HT1080 (cell line): Measurements from ENCODE around the gene MRPL22. TPM values are rescaled to one million over a fixed set of nuclear protein-coding genes. Genes with fewer than 3 reads are reported as not detected.
A peak's percentile ranks its signal among the peaks of the same experiment; 100 is the strongest.
"Not testable (repeated sequence)": the region's sequence is repeated elsewhere in the genome, so short reads cannot be mapped to it uniquely, and the experiment has no call there.

Source experiments
- DNase-seq: peaks from one replicate; pipeline ENCODE4 v3.0.0-alpha.2; 2015; ENCODE audit warnings: low read depth
- total RNA-seq: library from RNA; depleted of rRNA; stranded (reverse); fragments of >200 nt; shearing (Covaris generic); gene quantifications from 2 replicates; pipeline ENCODE4 v1.2.3, GENCODE V29; 2014; rRNA removed

Gene MRPL22
- total RNA-seq, 1 experiment from 2014 or later = 34.0 TPM

DNA sequence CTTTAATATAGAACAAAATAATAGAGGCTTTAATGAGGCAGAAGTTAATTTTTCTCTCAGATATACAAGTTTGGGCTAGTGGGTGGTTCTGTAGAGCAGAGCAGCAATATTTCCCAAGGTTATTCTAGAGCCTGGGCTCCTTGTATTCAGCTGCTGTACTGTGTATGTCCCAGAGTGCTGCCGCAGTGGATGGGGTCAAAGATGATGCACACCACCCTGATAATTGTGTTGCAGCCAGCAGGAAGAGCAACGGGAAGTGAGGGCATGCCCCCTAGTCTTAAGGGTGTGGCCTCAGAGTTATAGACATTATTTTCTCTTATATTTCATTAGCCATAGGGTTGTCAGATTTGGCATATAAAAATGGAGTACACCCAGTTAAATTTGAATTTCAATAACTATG, 48.8 kb downstream of the MRPL22 start:
- no peak for DNase-seq

DNA sequence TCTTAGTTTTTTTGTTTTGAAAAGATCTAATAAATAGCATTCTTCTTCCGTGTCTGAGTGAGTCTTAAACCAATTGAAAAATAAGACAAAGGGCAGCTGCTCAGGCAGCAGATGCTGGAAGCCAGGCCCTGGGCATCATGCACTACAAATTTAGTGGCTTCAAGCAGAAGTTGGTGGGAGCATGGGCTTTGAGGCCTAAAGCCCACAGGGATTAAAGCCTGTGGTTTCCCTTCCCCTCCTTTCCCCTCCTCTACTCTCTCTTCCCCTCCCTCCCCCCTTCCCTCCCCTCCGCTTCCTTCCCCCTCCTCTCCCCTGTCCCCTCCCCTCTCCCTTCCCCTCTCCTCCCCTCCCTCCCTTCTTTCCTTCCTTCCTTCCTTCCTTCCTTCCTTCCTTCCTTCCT, 52.6 kb downstream of the MRPL22 start:
- DNase-seq = no peak

DNA sequence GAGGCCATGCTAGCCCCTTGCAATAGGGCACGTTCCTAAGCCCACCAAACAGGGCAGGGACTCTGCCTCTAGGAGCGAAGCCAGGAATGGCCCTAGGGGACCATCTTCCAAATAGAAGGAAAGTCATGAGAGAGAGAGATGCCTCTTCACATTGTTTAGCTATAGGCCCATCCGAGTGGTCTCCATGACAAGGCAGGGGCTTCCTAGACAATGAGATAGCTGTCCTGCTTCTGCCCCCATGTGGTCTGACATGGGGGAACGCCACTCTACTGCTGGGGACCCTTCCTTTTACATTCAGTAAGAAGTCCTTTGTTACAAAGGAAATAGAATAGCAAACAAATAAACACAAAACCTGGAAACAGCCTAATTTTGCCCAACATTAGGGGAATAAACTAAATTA, 54.8 kb downstream of the MRPL22 start:
- no peak for DNase-seq

DNA sequence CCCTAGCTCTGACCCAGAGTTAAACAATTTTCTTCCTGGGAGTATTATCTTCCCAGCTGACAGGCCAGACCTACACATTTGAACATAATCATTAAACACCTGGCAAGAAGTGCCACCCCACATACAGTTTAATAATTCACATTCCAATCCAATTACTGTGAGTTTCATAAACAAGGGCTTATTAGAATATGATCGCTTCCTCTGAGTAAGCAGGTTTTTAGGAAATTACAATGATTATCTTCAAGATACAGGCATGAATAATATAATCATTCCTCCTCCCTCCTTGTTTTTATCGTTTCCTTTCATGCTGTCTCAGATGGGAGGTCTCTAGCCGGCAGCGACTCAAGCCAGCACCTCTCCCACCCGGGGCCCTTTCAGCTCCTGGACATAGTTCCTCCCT, 56.9 kb downstream of the MRPL22 start:
- peak; percentile 43 for DNase-seq

DNA sequence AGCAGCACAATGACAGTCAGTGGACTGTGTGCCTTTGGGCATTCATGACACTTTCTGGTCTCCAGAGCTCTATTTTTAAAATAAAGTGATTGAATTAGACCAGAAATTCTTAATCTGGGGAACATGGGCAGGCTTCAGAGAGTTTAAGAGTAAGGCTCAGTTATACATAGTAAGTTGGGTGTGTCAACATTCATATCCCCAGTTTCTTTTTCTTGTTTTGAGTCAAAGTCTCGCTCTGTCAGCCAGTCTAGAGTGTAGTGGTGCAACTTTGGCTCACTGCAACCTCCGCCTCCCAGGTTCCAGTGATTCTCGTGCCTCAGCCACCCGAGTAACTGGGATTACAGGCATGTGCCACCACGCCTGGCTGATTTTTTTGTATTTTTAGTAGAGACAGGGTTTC, 59.0 kb downstream of the MRPL22 start:
- DNase-seq = no peak

DNA sequence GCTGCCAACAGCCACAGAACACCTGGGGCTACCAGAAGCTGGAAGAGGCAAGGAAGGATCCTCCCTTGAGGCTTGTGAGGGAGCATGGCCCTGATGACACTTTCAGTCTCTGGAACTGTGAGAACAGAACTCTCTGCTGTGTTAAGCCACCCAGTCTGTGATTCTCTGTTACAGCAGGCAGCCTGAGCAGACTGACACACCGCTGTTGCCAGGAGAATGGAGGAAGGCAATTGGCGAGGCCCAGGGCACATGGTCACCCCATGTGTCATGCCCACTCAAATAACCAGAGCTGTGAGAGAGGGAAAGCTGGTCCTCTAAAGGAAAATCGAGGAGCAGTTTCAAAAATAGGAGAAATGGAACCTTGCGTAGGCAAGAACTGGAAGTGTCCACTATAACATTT, 60.6 kb downstream of the MRPL22 start:
- no peak for DNase-seq

DNA sequence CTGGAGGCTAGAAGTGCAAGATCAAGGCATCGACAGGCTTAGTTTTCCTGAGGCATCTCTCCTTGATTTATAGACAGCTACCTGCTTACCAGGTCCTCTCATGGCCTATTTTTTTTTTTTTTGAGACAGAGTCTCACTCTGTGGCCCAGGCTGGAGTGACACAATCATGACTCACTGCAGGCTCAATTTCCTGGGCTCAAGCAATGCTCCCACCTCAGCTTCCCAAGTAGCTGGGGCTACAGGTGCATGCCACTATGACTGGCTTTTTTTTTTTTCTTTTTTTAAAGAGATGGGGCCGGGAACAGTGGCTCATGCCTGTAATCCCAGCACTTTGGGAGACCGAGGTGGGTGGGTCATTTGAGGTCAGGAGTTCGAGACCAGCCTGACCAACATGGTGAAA, 61.8 kb downstream of the MRPL22 start:
- DNase-seq = peak; percentile 78

DNA sequence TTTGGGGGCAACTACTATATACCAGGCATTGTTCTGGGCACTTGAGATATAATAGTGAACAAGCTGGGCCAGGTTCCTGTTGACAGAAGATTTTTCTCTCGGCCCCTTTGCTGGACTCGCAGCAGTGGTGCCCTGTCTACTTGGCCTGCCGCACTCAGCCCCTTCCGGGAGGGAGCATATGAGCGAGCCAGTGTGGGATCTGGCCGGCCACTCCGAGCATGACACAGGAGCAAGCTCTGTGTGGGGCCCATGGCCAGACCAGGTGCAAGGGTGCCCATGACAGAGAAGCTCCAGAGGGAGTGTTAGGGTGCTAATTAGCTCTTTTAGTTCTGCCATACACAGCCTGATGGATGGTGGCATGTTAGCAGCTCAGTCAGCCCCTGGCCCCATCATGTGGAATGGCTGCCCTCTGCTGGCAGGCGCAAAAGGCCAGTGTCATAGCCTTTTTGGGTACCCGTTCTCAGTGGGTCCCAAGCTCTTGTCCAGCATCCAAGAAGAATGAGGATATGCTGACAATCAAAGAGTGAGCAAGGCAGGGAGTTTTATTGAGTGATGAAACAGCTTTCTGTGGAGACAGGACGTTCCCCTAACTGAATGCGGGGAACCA, 63.4 kb downstream of the MRPL22 start:
- peak; percentile 39 for DNase-seq

DNA sequence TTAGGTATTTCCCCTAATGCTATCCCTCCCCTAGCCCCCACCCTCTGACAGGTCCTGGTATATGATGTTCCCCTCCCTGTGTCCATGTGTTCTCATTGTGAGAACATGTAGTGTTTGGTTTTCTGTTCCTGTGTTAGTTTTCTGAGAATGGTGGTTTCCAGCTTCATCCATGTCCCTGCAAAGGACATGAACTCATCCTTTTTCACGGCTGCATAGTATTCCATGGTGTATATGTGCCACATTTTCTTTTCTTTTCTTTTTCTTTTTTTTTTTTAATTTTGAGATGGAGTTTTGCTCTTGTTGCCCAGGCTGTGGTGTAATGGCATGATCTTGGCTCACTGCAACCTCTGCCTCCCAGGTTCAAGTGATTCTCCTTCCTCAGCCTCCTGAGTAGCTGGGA, 65.4 kb downstream of the MRPL22 start:
- DNase-seq = not testable (repeated sequence)

DNA sequence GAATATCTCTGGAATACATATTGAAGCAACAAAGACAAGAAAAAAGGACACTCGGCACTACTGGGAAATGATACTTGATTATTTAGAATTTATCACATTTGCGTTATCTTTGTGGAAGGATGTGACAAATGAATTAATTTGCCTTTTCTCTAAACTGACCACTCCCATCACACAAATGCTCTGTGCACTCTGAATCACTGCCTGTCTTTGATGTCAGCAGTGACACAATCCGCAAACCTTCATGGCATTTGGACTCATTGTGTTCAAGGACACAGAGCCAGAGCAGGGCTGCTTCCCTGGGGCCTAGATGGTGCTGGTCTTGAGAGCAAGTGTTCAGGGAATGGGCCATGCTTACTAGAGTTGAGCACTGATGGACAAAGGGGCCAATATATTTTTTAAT, 67.8 kb downstream of the MRPL22 start:
- peak; percentile 59 for DNase-seq

DNA sequence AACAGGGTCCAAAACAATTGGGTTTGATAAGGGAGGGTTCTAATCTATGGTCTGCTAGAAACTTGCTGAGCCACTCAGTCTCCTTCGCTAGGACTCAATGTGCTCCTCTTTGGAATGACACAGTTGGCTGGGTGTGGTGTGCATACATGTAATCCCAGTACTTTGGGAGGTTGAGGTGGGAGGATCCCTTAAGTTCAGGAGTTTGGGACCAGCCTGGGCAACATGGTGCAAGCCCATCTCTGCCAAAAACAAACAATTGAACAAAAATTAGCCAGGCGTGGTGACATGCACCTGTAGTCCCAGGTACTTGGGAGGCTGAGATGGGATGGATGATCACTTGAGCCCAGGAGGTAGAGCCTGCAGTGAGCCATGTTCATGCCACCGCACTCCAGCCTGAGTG, 70.0 kb downstream of the MRPL22 start:
- no peak for DNase-seq

DNA sequence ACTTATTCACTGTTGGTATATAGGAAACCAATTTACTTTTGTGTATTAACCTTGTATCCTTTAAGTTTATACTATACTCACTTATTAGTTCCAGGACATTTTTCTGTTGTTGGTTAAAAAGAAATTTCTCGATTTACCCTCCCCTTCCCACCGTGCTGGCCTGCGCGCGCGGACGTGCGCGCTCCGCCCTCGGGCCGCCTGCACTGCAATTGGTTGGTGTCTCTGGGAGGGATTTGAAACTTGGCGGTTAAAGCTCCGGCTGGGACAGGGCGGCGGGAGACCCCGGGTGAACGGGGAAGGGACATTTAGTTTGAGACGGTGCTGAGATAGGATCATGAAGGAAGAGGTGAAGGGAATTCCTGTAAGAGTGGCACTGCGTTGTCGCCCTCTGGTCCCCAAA, 72.7 kb downstream of the MRPL22 start, which contains the start of gene KIF4B:
Gene KIF4B, plus strand, starts transcription at position 230 of the 400 bp plus-strand sequence. Its CDS starts 105 bp downstream, at position 335.
- no peak for DNase-seq

DNA sequence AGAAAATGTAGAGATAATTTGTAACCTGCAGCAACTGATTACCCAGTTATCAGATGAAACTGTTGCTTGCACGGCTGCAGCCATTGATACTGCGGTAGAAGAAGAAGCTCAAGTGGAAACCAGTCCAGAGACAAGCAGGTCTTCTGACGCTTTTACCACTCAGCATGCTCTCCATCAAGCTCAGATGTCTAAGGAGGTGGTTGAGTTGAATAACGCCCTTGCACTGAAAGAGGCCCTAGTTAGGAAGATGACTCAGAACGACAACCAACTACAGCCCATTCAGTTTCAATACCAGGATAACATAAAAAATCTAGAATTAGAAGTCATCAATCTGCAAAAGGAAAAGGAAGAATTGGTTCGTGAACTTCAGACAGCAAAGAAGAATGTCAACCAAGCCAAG, 74.4 kb downstream of the MRPL22 start:
- no peak for DNase-seq

DNA sequence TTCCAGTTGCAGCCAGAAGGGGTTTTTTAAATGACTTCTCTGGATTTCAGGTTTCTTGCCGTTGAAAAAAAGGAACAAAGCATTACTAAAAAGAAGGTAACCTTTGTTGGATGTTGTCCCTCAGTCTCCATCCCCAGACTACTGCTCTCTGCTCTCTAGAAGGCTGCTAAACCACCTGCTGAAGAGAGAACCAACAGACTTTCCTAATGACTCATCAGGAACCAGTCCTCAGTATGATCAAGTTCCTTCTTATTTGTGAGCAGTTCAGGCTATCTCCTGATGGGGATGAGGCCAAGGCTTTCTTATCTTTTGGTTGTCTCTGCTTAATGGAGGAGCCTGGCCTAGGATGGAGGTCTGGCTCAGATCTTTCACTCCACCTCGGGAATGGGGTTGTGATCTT, 76.7 kb downstream of the MRPL22 start:
- DNase-seq = peak; percentile 28

Other genes starting within 250 kb of the MRPL22 start
- gene LARP1, start 185.7 kb upstream of the MRPL22 start, total RNA-seq = 60.2 and 79.1 TPM in 2 replicates
- gene FAXDC2, start 90.5 kb upstream of the MRPL22 start, total RNA-seq = 0.90 and 1.4 TPM in 2 replicates
- gene CNOT8, start 82.4 kb upstream of the MRPL22 start, total RNA-seq = 40.0 and 52.5 TPM in 2 replicates
- 27.0 and 28.6 TPM in 2 replicates for gene GEMIN5, start 2.9 kb upstream of the MRPL22 start, total RNA-seq
- gene KIF4B, start 72.7 kb downstream of the MRPL22 start, total RNA-seq = not detected in 2 replicates